Duodenal mucosa (tissue), 2 donors: ENCODE measurements around the gene JSRP1.

Source experiments
- H3K27ac ChIP-seq: one replicate; pipeline ENCODE4 v1.7.0; 2013; ENCODE audit warnings: low read depth, low read length
- H3K27me3 ChIP-seq, 2 donors: one replicate each; pipeline ENCODE4 v1.7.0; 2013; ENCODE audit warnings: low read length in 2 of 2, control low read depth in 1 of 2; ENCODE audit not compliant: insufficient read depth in 2 of 2, control insufficient read depth in 1 of 2
- H3K36me3 ChIP-seq, 2 donors: one replicate each; pipeline ENCODE4 v1.7.0; 2013; ENCODE audit warnings: low read length in 2 of 2, control low read depth in 1 of 2; ENCODE audit not compliant: insufficient read depth in 2 of 2, control insufficient read depth in 1 of 2
- H3K4me1 ChIP-seq, 2 donors: one replicate each; pipeline ENCODE4 v1.7.0; 2013; ENCODE audit warnings: low read length in 2 of 2, control low read depth in 1 of 2; ENCODE audit not compliant: insufficient read depth in 2 of 2, control insufficient read depth in 1 of 2
- H3K4me3 ChIP-seq, 2 donors: one replicate each; pipeline ENCODE4 v1.7.0; 2013; ENCODE audit warnings: low read length in 2 of 2, low read depth in 1 of 2
- H3K9ac ChIP-seq, 2 donors: one replicate each; pipeline ENCODE4 v1.7.0; 2013; ENCODE audit warnings: low read length in 2 of 2, low read depth in 1 of 2
- H3K9me3 ChIP-seq, 2 donors: one replicate each; pipeline ENCODE4 v1.7.0; 2013; ENCODE audit warnings: low read length in 2 of 2, control low read depth in 1 of 2; ENCODE audit not compliant: control insufficient read depth in 1 of 2

The JSRP1 gene

GRCh38 chr19:2225415-2226050 lies 30.7 kb downstream of the JSRP1 start:
- no peaks in the 10 kb centered on the region for H3K9me3 ChIP-seq
- H3K9ac ChIP-seq = no peak overlapping the region
- H3K36me3 ChIP-seq = peaks cover 16 to 86% of the 10 kb centered on the region in 2 donors
- no peaks in the 10 kb centered on the region for H3K27me3 ChIP-seq
- H3K27ac ChIP-seq = no peak overlapping the region
- H3K4me1 ChIP-seq = no peaks in the 10 kb centered on the region
- H3K4me3 ChIP-seq = no peak overlapping the region

- Histone ChIP-seq H3K36me3 (peaks cover 20 to 86% of the 10 kb centered on the region in 2 donors), H3K4me3 (no peak overlapping the region), H3K27ac (no peak overlapping the region)
Observed at GRCh38 chr19:2224754-2225349, 31.4 kb downstream of the JSRP1 start.

GRCh38 chr19:2223959-2224358 lies 32.3 kb downstream of the JSRP1 start:
- Histone ChIP-seq H3K9me3 (no peaks in the 10 kb centered on the region), H3K4me1 (no peaks in the 10 kb centered on the region), H3K4me3 (no peak overlapping the region), H3K9ac (no peak overlapping the region), H3K27me3 (no peaks in the 10 kb centered on the region), H3K36me3 (peaks cover 20 to 84% of the 10 kb centered on the region in 2 donors), H3K27ac (no peak overlapping the region)

More at GRCh38 chr19:2224754-2225349, 31.4 kb downstream of the JSRP1 start:
- H3K9ac ChIP-seq = no peak overlapping the region
- H3K27me3 ChIP-seq = no peaks in the 10 kb centered on the region
- H3K9me3 ChIP-seq = no peaks in the 10 kb centered on the region
- H3K4me1 ChIP-seq = no peaks in the 10 kb centered on the region

GRCh38 chr19:2223391-2223790 lies 32.8 kb downstream of the JSRP1 start:
- Histone ChIP-seq H3K9me3 (no peaks in the 10 kb centered on the region), H3K27me3 (no peaks in the 10 kb centered on the region), H3K4me1 (no peaks in the 10 kb centered on the region), H3K36me3 (peaks cover 17 to 83% of the 10 kb centered on the region in 2 donors), H3K4me3 (no peak overlapping the region), H3K27ac (no peak overlapping the region), H3K9ac (no peak overlapping the region)

DNA sequence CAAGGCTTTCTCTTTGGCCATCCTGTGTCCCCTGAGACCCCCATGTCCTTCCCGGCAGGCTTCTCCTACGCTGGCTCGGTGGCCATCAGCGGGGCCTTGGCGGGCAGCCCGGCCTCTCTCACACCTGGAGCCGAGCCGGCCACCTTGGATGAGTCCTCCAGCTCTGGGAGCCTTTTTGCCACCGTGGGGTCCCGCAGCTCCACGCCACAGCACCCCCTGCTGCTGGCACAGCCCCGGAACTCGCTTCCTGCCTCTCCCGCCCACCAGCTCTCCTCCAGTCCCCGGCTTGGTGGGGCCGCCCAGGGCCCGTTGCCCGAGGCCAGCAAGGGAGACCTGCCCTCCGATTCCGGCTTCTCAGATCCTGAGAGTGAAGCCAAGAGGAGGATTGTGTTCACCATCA lies 34.3 kb downstream of the JSRP1 start:
- no peak overlapping the region for H3K4me3 ChIP-seq
- H3K36me3 ChIP-seq = peaks cover 22 to 87% of the 10 kb centered on the region in 2 donors
- H3K27me3 ChIP-seq = no peaks in the 10 kb centered on the region
- H3K4me1 ChIP-seq = no peaks in the 10 kb centered on the region
- no peaks in the 10 kb centered on the region for H3K9me3 ChIP-seq
- H3K9ac ChIP-seq = no peak overlapping the region
- H3K27ac ChIP-seq = no peak overlapping the region

DNA sequence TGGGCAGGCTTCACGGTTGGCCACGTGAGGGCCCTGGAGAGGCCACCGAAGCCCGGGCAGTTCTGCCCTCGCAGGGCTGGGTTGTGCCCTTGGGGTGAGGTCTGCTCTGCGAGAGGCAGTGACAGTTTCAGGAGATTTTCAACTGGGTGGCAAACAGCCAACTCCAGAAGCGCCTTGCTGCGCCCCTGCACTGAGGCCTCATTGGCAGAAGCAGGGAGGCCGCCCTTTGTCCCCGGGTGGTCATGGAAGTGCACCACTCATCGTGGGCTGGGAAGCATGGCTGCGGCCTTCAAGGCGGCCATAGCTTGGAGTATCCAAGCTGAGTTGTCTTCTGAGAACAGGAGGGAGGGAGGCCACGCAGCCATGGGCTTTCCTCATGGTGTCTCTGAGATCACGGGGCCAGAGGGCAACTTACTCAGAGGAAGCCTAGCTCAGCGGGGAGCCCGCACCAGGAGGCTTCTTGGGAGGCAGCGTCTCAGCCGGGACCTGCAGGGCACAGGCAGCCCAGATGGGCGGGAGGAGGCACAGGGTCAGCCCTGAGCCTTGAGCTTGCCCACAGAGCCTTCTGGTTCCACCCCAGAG lies 34.9 kb downstream of the JSRP1 start:
- H3K4me3 ChIP-seq = no peak overlapping the region
- H3K9ac ChIP-seq = no peak overlapping the region
- no peaks in the 10 kb centered on the region for H3K4me1 ChIP-seq
- H3K9me3 ChIP-seq = no peaks in the 10 kb centered on the region
- H3K27ac ChIP-seq = no peak overlapping the region
- H3K36me3 ChIP-seq = peaks cover 27 to 89% of the 10 kb centered on the region in 2 donors
- no peaks in the 10 kb centered on the region for H3K27me3 ChIP-seq

GRCh38 chr19:2219726-2220125 lies 36.5 kb downstream of the JSRP1 start:
- Histone ChIP-seq H3K36me3 (peaks cover 39 to 88% of the 10 kb centered on the region in 2 donors), H3K27me3 (no peaks in the 10 kb centered on the region), H3K4me1 (no peaks in the 10 kb centered on the region), H3K9ac (no peak overlapping the region), H3K4me3 (no peak overlapping the region), H3K27ac (no peak overlapping the region), H3K9me3 (no peaks in the 10 kb centered on the region)

- Histone ChIP-seq H3K27me3 (no peaks in the 10 kb centered on the region), H3K4me1 (peaks cover 11 to 12% of the 10 kb centered on the region in 2 donors), H3K4me3 (no peak overlapping the region), H3K36me3 (peaks cover 38 to 80% of the 10 kb centered on the region in 2 donors), H3K9ac (no peak overlapping the region), H3K27ac (no peak overlapping the region), H3K9me3 (no peaks in the 10 kb centered on the region)
Observed at GRCh38 chr19:2217591-2217990, 38.6 kb downstream of the JSRP1 start.

GRCh38 chr19:2216361-2217225 lies 39.6 kb downstream of the JSRP1 start:
- peaks cover 41 to 75% of the 10 kb centered on the region in 2 donors for H3K36me3 ChIP-seq
- H3K27ac ChIP-seq = no peak overlapping the region
- H3K4me3 ChIP-seq = no peak overlapping the region
- H3K9ac ChIP-seq = no peak overlapping the region
- H3K27me3 ChIP-seq = no peaks in the 10 kb centered on the region
- H3K9me3 ChIP-seq = no peaks in the 10 kb centered on the region
- peaks cover 15% of the 10 kb centered on the region in 2 donors for H3K4me1 ChIP-seq

- Histone ChIP-seq H3K4me3 (no peak overlapping the region), H3K36me3 (peaks cover 50 to 78% of the 10 kb centered on the region in 2 donors), H3K9ac (no peak overlapping the region), H3K27ac (no peak overlapping the region), H3K9me3 (no peaks in the 10 kb centered on the region), H3K27me3 (no peaks in the 10 kb centered on the region), H3K4me1 (peaks cover 16% of the 10 kb centered on the region in 2 donors)
Observed at GRCh38 chr19:2215281-2215751, 40.9 kb downstream of the JSRP1 start.
